GM10248 (cell line): Measurements from ENCODE around the gene PIK3CD.
A peak's percentile ranks its signal among the peaks of the same experiment; 100 is the strongest.

Experiments used
- CTCF ChIA-PET: fragments of 300-600 bp; sonication (Branson Sonifier 250); formaldehyde crosslinking; extraction: SDS; loops from one replicate; lab custom pipeline; 2021; ENCODE audit warnings: antibody characterized with exemption; lab: Yijun Ruan, JAX
- POLR2A ChIA-PET: fragments of 350-650 bp; sonication (Branson Sonifier 250); formaldehyde crosslinking; extraction: SDS; loops from one replicate; lab custom pipeline; 2020; ENCODE audit warnings: antibody characterized with exemption; lab: Yijun Ruan, JAX
- DNase-seq: peaks from one replicate; pipeline ENCODE4 v3.0.0; 2012; ENCODE audit errors: extremely low spot score
- TF ChIP-seq, protein P1 (sequence below): IDR thresholded peaks from 2 replicates; pipeline ENCODE4 v1.5.1; 2012; ENCODE audit warnings: mild to moderate bottlenecking, low read depth; ENCODE audit errors: extremely low read depth, missing control alignments, control extremely low read depth

The PIK3CD gene

GRCh38 chr1:9714257-9714718 is 62.8 kb downstream of the PIK3CD start:
- ChIA-PET CTCF (interaction anchor here (1.1 to 2.1 kb wide), 4 partner anchors 10 to 99 kb away, joined by 3 to 9 read pairs (median 3); no protein-coding TSS in a partner anchor), POLR2A (no interaction called here)
- DNase-seq: no peak
- TF ChIP-seq, protein P1, sequence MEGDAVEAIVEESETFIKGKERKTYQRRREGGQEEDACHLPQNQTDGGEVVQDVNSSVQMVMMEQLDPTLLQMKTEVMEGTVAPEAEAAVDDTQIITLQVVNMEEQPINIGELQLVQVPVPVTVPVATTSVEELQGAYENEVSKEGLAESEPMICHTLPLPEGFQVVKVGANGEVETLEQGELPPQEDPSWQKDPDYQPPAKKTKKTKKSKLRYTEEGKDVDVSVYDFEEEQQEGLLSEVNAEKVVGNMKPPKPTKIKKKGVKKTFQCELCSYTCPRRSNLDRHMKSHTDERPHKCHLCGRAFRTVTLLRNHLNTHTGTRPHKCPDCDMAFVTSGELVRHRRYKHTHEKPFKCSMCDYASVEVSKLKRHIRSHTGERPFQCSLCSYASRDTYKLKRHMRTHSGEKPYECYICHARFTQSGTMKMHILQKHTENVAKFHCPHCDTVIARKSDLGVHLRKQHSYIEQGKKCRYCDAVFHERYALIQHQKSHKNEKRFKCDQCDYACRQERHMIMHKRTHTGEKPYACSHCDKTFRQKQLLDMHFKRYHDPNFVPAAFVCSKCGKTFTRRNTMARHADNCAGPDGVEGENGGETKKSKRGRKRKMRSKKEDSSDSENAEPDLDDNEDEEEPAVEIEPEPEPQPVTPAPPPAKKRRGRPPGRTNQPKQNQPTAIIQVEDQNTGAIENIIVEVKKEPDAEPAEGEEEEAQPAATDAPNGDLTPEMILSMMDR: no peak

GRCh38 chr1:9715536-9716226 is 64.2 kb downstream of the PIK3CD start:
- POLR2A ChIA-PET: no interaction called here
- TF ChIP-seq, protein P1: no peak
- CTCF ChIA-PET: interaction anchor here (0.7 to 3.3 kb wide), 4 partner anchors 9 to 614 kb away, joined by 3 to 11 read pairs (median 4); no protein-coding TSS in a partner anchor
- no peak for DNase-seq

DNA sequence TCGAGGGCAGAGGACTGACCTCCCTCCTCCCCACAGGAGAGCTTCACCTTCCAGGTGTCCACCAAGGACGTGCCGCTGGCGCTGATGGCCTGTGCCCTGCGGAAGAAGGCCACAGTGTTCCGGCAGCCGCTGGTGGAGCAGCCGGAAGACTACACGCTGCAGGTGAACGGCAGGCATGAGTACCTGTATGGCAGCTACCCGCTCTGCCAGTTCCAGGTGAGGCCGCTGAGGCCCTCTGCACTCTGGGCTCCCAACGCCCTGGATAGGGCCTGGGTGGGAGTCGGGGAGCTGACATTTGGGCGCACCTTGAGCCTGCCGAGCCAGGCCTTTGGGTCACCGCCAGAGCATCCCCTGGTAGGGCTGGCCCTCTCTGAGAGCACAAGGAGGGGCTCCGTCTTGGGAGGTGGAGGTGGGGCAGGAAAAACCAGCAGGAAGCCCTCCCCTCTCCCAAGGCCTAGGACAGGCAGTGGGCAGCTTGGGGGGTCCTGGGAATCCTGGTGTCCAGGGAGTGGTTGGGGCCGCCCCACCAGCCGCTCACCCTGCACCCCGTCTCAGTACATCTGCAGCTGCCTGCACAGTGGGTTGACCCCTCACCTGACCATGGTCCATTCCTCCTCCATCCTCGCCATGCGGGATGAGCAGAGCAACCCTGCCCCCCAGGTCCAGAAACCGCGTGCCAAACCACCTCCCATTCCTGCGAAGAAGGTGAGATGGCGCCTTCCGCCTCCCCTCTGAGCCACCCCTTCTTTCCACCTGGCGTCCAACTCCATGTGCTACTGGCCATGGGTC is 65.1 kb downstream of the PIK3CD start:
- no peak for DNase-seq
- ChIA-PET POLR2A (no interaction called here), CTCF (interaction anchor here (0.7 to 3.3 kb wide), 8 partner anchors 8 to 90 kb away, joined by 3 to 11 read pairs (median 4); no protein-coding TSS in a partner anchor)
- TF ChIP-seq, protein P1: no peak

GRCh38 chr1:9717193-9718005 is 65.9 kb downstream of the PIK3CD start:
- TF ChIP-seq, protein P1: peak; percentile 7
- POLR2A ChIA-PET: no interaction called here
- CTCF ChIA-PET: interaction anchor here (0.8 to 3.3 kb wide), 6 partner anchors 12 to 91 kb away, joined by 3 to 11 read pairs (median 4); no protein-coding TSS in a partner anchor
- peak; percentile 88 for DNase-seq

- POLR2A ChIA-PET: no interaction called here
- TF ChIP-seq, protein P1: no peak
- no peak for DNase-seq
- CTCF ChIA-PET: interaction anchor here (1.0 to 3.3 kb wide), 4 partner anchors 13 to 89 kb away, joined by 3 to 11 read pairs (median 6); no protein-coding TSS in a partner anchor
Observed at GRCh38 chr1:9718006-9718680, 66.6 kb downstream of the PIK3CD start.
